ENCODE measurements around the gene MAEL.

DNA sequence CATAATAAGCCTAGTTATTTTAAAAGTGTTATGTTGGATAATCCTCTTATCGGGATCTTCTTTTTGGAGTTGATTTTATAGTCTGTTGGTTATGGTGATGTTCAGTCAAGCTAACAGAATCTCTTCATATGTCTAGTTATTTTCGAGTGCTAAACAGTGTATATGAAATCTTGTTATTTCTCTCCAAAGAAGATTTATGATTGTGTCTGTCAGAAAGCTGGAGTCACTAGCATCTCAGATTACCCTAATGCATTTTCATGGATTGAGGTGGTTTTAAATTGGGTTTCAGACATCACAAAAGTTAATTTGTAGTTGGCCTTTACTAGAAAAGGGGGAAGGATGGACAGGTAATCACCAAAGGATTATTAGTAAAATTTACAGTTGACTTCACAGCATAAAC lies 13.3 kb downstream of the MAEL start:
- no peak for TF ChIP-seq ARNT (IDR thresholded peaks at IDR 0.05)
- no peak for TF ChIP-seq TCF7 (IDR thresholded peaks at IDR 0.05; ENCODE audit: low read depth)
- TF ChIP-seq CTCF (CRISPR knock-in tag; IDR thresholded peaks at IDR 0.05), result no peak
- TF ChIP-seq ELF1 (CRISPR knock-in tag; IDR thresholded peaks at IDR 0.05), result no peak
- no peak for TF ChIP-seq ARNT2 (CRISPR knock-in tag; IDR thresholded peaks at IDR 0.05; ENCODE audit: low read depth)
- TF ChIP-seq, protein P1, sequence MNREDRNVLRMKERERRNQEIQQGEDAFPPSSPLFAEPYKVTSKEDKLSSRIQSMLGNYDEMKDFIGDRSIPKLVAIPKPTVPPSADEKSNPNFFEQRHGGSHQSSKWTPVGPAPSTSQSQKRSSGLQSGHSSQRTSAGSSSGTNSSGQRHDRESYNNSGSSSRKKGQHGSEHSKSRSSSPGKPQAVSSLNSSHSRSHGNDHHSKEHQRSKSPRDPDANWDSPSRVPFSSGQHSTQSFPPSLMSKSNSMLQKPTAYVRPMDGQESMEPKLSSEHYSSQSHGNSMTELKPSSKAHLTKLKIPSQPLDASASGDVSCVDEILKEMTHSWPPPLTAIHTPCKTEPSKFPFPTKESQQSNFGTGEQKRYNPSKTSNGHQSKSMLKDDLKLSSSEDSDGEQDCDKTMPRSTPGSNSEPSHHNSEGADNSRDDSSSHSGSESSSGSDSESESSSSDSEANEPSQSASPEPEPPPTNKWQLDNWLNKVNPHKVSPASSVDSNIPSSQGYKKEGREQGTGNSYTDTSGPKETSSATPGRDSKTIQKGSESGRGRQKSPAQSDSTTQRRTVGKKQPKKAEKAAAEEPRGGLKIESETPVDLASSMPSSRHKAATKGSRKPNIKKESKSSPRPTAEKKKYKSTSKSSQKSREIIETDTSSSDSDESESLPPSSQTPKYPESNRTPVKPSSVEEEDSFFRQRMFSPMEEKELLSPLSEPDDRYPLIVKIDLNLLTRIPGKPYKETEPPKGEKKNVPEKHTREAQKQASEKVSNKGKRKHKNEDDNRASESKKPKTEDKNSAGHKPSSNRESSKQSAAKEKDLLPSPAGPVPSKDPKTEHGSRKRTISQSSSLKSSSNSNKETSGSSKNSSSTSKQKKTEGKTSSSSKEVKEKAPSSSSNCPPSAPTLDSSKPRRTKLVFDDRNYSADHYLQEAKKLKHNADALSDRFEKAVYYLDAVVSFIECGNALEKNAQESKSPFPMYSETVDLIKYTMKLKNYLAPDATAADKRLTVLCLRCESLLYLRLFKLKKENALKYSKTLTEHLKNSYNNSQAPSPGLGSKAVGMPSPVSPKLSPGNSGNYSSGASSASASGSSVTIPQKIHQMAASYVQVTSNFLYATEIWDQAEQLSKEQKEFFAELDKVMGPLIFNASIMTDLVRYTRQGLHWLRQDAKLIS (CRISPR knock-in tag; IDR thresholded peaks at IDR 0.05), result no peak
- TF ChIP-seq, protein P2, sequence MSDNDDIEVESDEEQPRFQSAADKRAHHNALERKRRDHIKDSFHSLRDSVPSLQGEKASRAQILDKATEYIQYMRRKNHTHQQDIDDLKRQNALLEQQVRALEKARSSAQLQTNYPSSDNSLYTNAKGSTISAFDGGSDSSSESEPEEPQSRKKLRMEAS (IDR thresholded peaks at IDR 0.05), result no peak
- TF ChIP-seq, protein P3, sequence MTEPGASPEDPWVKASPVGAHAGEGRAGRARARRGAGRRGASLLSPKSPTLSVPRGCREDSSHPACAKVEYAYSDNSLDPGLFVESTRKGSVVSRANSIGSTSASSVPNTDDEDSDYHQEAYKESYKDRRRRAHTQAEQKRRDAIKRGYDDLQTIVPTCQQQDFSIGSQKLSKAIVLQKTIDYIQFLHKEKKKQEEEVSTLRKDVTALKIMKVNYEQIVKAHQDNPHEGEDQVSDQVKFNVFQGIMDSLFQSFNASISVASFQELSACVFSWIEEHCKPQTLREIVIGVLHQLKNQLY (CRISPR knock-in tag; IDR thresholded peaks at IDR 0.05), result no peak
- TF ChIP-seq ZNF207 (IDR thresholded peaks at IDR 0.05; ENCODE audit: borderline replicate concordance), result no peak

All from HepG2 (cell line).